Measurements from ENCODE around the gene HOXB8. TPM values are rescaled to one million over a fixed set of nuclear protein-coding genes. Genes with fewer than 3 reads are reported as not detected.

Gene HOXB8
- total RNA-seq, 4 donors from 2014 or later: 1.8 to 21.3 (median 8.9) TPM

- in situ Hi-C loops (cut with MboI; ENCODE audit: low pct_ligation_motif_present in 1 of 4, low pct_unique_long_range_greater_than_20kb in 1 of 4, low sequenced_read_pairs in 3 of 4) (no loop called here), intact Hi-C loops (cut with DNase I; ENCODE audit: low total_unique reads) (no loop called here)
- no peak for DNase-seq
- peaks cover 48 to 95% (median 70%) of the 10 kb centered on the region in 4 donors for H3K4me1 ChIP-seq
- no peaks in the 10 kb centered on the region for H3K27me3 ChIP-seq
- 69% methylated on average over 5 of the region's 5 CpGs; no CpG with 5 or more reads in 1 of the 2 donors for WGBS, 2 donors (ENCODE audit: low coverage in 1 of 2)
- H3K9me3 ChIP-seq: no peaks in the 10 kb centered on the region
- peak overlapping the region; percentile 89 to 95 (median 94) for H3K27ac ChIP-seq
- H3K36me3 ChIP-seq: no peaks in the 10 kb centered on the region
- no peak for TF ChIP-seq CTCF (IDR thresholded peaks at IDR 0.05)
- no peak for TF ChIP-seq POLR2A (IDR thresholded peaks at IDR 0.05)
- no peak for TF ChIP-seq EP300 (IDR thresholded peaks at IDR 0.05; ENCODE audit: low read depth)
- H3K4me3 ChIP-seq: no peak overlapping the region
These were observed 52.2 kb downstream of the HOXB8 start for GRCh38 chr17:48562934-48563333.

Small RNA genes within 50 kb of the gene (small RNA-seq; reads per million reads assigned to genes)
- gene MIR196A1: 28.4 to 150 (median 46.3) reads per million in 4 donors

Other genes with a start within 250 kb of the HOXB8 start
- 1 to 10 TPM in 3 of 4 donors, not detected in 1; 1.2 to 6.4 (median 4.9) TPM for gene SKAP1, start 185.1 kb downstream of the HOXB8 start, total RNA-seq
- not detected for gene HOXB1, start 84.3 kb downstream of the HOXB8 start, total RNA-seq
- 10 to 100 TPM in 3 of 4 donors, not detected in 1; 13.5 to 93.9 (median 13.8) TPM for gene HOXB2, start 70.2 kb downstream of the HOXB8 start, total RNA-seq
- 1 to 10 TPM in 3 of 4 donors, not detected in 1; 1.9 to 4.8 (median 2.0) TPM for gene HOXB4, start 36.9 kb downstream of the HOXB8 start, total RNA-seq
- 10 to 100 TPM; 25.7 to 57.1 (median 34.9) TPM for gene HOXB3, start 25.1 kb downstream of the HOXB8 start, total RNA-seq
- 10 to 100 TPM; 10.5 to 35.4 (median 18.7) TPM for gene HOXB5, start 21.5 kb downstream of the HOXB8 start, total RNA-seq
- 10 to 100 TPM; 42.7 to 78.4 (median 62.5) TPM for gene HOXB6, start 10.3 kb downstream of the HOXB8 start, total RNA-seq
- 10 to 100 TPM in 3 of 4 donors, not detected in 1; 11.2 to 20.9 (median 16.7) TPM for gene HOXB7, start 4.3 kb downstream of the HOXB8 start, total RNA-seq
- gene HOXB9, start 11.1 kb upstream of the HOXB8 start, total RNA-seq: 10 to 100 TPM; 19.8 to 54.3 (median 29.4) TPM
- 1 to 10 TPM in 1 of 4 donors, not detected in 3; 4.4 TPM for gene PRAC1, start 107.2 kb upstream of the HOXB8 start, total RNA-seq
- 1 to 10 TPM in 1 of 4 donors, not detected in 3; 4.1 TPM for gene PRAC2, start 107.9 kb upstream of the HOXB8 start, total RNA-seq
- gene HOXB13, start 113.5 kb upstream of the HOXB8 start, total RNA-seq: 1 to 10 TPM; 1.2 to 5.7 (median 3.5) TPM
- gene TTLL6, start 201.9 kb upstream of the HOXB8 start, total RNA-seq: 10 to 100 TPM in 1 of 4 donors, 1 to 10 TPM in 3; 4.9 to 24.9 (median 7.3) TPM
- 100 to 1,000 TPM; 141 to 292 (median 207) TPM for gene CALCOCO2, start 215.7 kb upstream of the HOXB8 start, total RNA-seq